ENCODE data around the gene MRPL54.
"Not testable (repeated sequence)": the region's sequence is repeated elsewhere in the genome, so short reads cannot be mapped to it uniquely, and the experiment has no call there.

MRPL54 gene

DNA sequence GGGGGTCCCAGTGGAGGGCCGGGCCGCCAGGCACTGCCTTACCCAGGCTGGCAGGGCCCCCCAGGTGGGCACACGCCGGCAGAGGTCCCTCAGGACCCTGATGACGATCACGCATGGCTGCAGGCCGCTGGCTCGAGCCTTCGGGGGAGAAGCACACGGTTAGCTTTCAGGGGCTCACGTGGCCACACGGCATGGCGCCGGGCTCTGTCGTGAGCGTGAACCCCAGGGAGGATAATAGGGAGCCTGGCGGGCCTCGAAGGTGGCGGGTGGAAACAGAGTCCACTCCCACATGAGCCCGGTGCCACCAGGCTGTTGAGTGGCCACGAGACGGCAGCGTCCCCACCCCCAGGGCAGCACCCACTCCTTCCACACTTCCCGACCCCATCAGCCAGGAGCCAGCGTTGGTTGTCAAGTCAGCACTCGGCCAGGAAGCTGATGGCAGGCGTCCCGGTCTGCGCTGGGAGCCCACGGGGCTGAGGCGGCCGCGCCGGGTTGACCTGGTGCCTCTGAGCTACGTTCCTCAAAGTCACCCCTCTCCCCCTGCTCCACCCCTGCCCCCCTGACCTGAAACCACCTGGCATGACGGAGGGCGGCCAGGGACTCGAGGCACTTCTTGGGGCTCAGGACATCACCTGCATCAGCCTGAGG, 48.4 kb downstream of the MRPL54 start:
- DNase-seq (ENCODE audit: low read depth): no peak

DNA sequence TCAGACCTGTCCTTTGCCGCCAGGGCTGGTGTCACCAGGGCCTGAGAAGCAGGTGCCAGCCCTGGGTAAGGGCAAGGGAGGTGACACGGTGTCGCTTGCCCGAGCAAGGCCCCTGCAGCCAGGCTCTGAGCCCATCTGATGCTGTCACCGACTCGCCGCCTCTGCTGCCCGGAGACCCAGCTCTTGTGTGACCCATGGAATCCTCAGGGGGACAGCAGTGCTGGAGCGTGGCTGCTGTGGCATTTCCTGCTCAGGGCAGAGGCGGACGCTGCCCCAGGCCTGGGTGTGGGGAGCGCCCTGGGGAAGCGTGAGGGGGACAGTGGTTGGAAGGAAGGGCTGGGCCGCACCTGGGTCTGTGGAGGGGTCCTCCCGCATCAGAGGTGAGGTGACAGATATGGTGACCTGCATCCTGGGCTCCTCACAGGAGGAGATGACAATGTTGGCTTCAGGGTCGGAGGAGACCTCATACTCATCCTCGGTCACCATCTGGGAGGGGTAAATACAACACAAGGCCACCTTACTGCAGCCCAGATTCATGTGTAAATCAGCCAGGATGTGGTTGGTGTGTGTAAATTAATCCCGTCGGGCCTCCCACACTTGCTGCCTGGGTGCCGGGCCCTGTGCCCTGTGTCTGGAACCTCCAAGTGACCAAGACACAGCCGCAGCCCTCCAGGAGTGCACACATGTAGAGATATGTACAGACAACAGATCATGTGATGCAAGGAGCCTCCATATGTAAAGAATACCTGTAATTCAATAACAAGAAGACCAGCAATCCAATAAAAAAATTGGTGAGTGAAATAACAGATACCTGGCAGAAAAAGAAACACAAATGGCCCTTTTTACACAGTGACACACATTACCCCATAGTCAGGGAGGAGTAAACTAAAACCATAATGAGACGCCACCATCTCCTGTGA, 51.3 kb downstream of the MRPL54 start:
- DNase-seq (ENCODE audit: low read depth): no peak

DNA sequence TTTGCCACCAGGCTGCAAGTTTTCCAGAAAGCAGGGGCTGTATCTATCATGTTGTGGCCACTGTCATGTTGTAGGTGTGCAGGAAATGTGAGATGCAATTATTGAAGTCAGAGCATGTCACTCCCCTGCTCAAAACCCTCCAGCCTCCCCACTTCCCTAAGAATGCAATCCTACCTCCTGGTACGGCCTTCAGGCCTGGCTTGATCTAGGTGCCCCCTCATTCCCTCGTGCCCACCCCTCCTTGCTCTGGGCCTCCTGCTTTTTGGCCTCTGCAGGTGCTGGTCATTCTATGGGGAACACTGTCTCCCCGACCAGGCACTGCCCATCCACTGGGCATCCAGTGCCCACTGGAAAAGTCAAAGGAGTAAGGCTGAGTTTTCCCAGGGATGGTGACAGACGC, 52.2 kb downstream of the MRPL54 start:
- no peak for DNase-seq (ENCODE audit: low read depth)

DNA sequence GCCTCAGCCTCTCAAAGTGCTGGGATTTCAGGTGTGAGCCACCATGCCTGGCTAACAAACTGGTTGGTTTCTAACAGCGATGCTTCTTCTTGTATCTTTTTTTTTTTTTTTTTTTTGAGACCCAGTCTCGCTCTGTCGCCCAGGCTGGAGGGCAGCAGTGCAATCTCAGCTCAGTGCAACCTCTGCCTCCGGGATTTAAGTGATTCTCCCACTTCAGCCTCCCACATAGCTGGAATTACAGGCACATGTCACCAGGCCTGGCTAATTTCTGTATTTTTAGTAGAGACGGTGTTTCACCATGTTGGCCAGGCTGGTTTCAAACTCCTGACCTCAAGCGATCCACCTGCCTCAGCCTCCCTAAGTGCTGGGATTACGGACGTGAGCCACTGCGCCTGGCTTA, 53.7 kb downstream of the MRPL54 start:
- not testable (repeated sequence) for DNase-seq (ENCODE audit: low read depth)

DNA sequence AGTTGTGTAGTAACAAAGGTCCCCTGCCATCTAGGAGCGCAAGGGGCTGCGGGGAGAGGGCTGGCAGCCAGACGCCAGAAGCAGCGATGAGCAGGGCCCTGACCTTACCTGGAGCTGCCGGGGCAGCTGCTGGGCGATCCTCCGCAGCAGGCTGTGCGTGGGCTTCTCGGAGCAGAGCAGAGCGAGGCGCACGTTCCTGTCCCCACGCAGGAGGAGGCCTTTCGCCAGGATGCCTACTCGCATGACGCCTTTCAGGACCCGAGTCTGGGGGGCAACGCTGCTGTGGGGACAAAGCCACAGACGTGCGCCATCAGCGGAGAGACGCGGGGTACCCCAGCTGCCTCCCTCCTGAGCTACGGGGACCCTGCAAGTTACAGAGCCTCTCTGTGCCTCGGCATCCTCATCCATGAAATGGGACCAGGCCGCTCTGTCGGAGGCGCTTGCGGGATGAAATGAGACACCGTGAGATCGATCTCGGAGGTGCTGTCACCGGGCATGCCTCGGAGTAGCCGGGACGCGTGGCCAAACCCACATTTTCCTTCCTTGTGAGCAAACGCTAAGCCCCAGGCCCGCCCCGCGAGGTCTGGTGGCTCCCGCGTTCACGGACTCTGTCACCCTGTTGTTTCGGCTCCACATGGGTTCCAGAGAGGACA, 54.2 kb downstream of the MRPL54 start:
- DNase-seq (ENCODE audit: low read depth): no peak

Measured in stimulated activated CD8-positive, alpha-beta memory T cell treated with anti-CD3 and anti-CD28 coated beads, Interleukin-15, amount 100 ng/mL, for 24 hours (primary cell).